Neural cell (in vitro differentiated cells): ENCODE data around the gene ANKS1B. TPM values are rescaled to one million over a fixed set of nuclear protein-coding genes. Genes with fewer than 3 reads are reported as not detected.

Source experiments
- H2AFZ ChIP-seq: fragments of 200-600, 300-800 bp; sonication (generic), shearing (Covaris generic); 2 replicates; pipeline ENCODE4 v1.6.0; 2014; ENCODE audit warnings: low read depth, mild to moderate bottlenecking, antibody characterized with exemption, low read length, moderate library complexity
- H3F3A ChIP-seq: fragments of 200-600 bp; shearing (Covaris generic); 2 replicates; pipeline ENCODE4 v1.6.1; 2016; ENCODE audit warnings: mild to moderate bottlenecking, moderate library complexity, mixed read lengths, antibody characterized with exemption, low read length; ENCODE audit not compliant: insufficient read depth, poor library complexity, severe bottlenecking
- H3K27ac ChIP-seq: fragments of 200-600, 300-800 bp; sonication (generic), shearing (Covaris generic); 2 replicates; pipeline ENCODE4 v1.5.1; 2014; ENCODE audit warnings: mild to moderate bottlenecking, low read length, moderate library complexity
- H3K27me3 ChIP-seq: fragments of 300-800, 200-600 bp; sonication (generic), shearing (Covaris generic); 2 replicates; pipeline ENCODE4 v1.6.0; 2014; ENCODE audit warnings: mild to moderate bottlenecking, low read depth, low read length, moderate library complexity; ENCODE audit not compliant: insufficient read depth
- H3K36me3 ChIP-seq: fragments of 300-800, 200-600 bp; sonication (generic), shearing (Covaris generic); 2 replicates; pipeline ENCODE4 v1.5.1; 2014; ENCODE audit warnings: mild to moderate bottlenecking, antibody characterized with exemption, low read length, moderate library complexity; ENCODE audit not compliant: insufficient read depth
- H3K4me2 ChIP-seq: fragments of 300-800, 200-600 bp; sonication (generic), shearing (Covaris generic); 2 replicates; pipeline ENCODE4 v1.6.0; 2014; ENCODE audit warnings: mild to moderate bottlenecking, low read length
- H3K4me3 ChIP-seq: fragments of 300-800, 200-600 bp; sonication (generic), shearing (Covaris generic); 2 replicates; pipeline ENCODE4 v1.5.1; 2014; ENCODE audit warnings: mild to moderate bottlenecking, low read length, moderate library complexity
- H3K79me2 ChIP-seq: fragments of 200-600 bp; shearing (Covaris generic); replicated peaks from 2 replicates; pipeline ENCODE4 v1.6.0; 2014; ENCODE audit warnings: mild to moderate bottlenecking, low read length, moderate library complexity; ENCODE audit not compliant: insufficient read depth
- H3K9ac ChIP-seq: fragments of 300-800, 200-600 bp; sonication (generic), shearing (Covaris generic); 2 replicates; pipeline ENCODE4 v1.6.1; 2016; ENCODE audit warnings: mild to moderate bottlenecking, low read length, mixed read lengths
- H3K9me2 ChIP-seq: fragments of 200-600 bp; shearing (Covaris generic); 2 replicates; pipeline ENCODE4 v1.6.1; 2016; ENCODE audit warnings: mild to moderate bottlenecking, low read length, mixed read lengths; ENCODE audit not compliant: insufficient read depth
- H3K9me3 ChIP-seq: fragments of 200-600, 300-800 bp; sonication (generic), shearing (Covaris generic); 2 replicates; pipeline ENCODE4 v1.6.1; 2016; ENCODE audit warnings: mild to moderate bottlenecking, mixed run types, low read length, moderate library complexity, mixed read lengths
- H4K20me1 ChIP-seq: fragments of 200-600 bp; shearing (Covaris generic); 2 replicates; pipeline ENCODE4 v1.6.1; 2016; ENCODE audit warnings: mild to moderate bottlenecking, mixed run types; ENCODE audit not compliant: insufficient read depth
- EP300 ChIP-seq: fragments of 450-650 bp; conservative IDR thresholded peaks from 2 replicates; pipeline ENCODE4 v1.6.1; 2014; ENCODE audit warnings: antibody characterized with exemption, mild to moderate bottlenecking, moderate library complexity; ENCODE audit not compliant: poor library complexity, severe bottlenecking
- EZH2 ChIP-seq: fragments of 200-600, 300-800 bp; shearing (Covaris generic), sonication (generic); IDR thresholded peaks from 2 replicates; pipeline ENCODE4 v1.6.1; 2014; ENCODE audit warnings: antibody characterized with exemption, low read length, borderline replicate concordance, mild to moderate bottlenecking; ENCODE audit not compliant: insufficient read depth, poor library complexity, severe bottlenecking
- MXI1 ChIP-seq: fragments of 450-650 bp; conservative IDR thresholded peaks from 2 replicates; pipeline ENCODE4 v1.6.1; 2014; ENCODE audit warnings: antibody characterized with exemption, mild to moderate bottlenecking; ENCODE audit not compliant: poor library complexity, severe bottlenecking
- POLR2AphosphoS5 ChIP-seq: IDR thresholded peaks from 2 replicates; pipeline ENCODE4 v1.6.1; 2012
- RAD21 ChIP-seq: fragments of 450-650 bp; conservative IDR thresholded peaks from 2 replicates; pipeline ENCODE4 v1.6.1; 2014; ENCODE audit warnings: antibody characterized with exemption, mild to moderate bottlenecking, moderate library complexity
- SMC3 ChIP-seq: fragments of 450-650 bp; conservative IDR thresholded peaks from 2 replicates; pipeline ENCODE4 v1.6.1; 2014; ENCODE audit warnings: antibody characterized with exemption, mild to moderate bottlenecking, moderate library complexity; ENCODE audit not compliant: poor library complexity
- TAF1 ChIP-seq: IDR thresholded peaks from 2 replicates; pipeline ENCODE4 v1.6.1; 2012; ENCODE audit warnings: low read depth
- polyA plus RNA-seq: library from polyadenylated mRNA; depleted of rRNA; stranded (reverse); fragments of >200 nt; gene quantifications from 2 replicates; pipeline ENCODE4 v1.2.3, GENCODE V29; 2014
- TF ChIP-seq, protein P1 (sequence below): IDR thresholded peaks from 2 replicates; pipeline ENCODE4 v1.6.1; 2012; ENCODE audit warnings: borderline replicate concordance
- TF ChIP-seq, protein P2 (sequence below): fragments of 450-650 bp; IDR thresholded peaks from 2 replicates; pipeline ENCODE4 v1.5.1; 2014; ENCODE audit warnings: antibody characterized with exemption, mild to moderate bottlenecking, moderate library complexity; ENCODE audit not compliant: poor library complexity, severe bottlenecking

The ANKS1B gene
- polyA plus RNA-seq, 1 donor from 2014 or later = 65.6 TPM

DNA sequence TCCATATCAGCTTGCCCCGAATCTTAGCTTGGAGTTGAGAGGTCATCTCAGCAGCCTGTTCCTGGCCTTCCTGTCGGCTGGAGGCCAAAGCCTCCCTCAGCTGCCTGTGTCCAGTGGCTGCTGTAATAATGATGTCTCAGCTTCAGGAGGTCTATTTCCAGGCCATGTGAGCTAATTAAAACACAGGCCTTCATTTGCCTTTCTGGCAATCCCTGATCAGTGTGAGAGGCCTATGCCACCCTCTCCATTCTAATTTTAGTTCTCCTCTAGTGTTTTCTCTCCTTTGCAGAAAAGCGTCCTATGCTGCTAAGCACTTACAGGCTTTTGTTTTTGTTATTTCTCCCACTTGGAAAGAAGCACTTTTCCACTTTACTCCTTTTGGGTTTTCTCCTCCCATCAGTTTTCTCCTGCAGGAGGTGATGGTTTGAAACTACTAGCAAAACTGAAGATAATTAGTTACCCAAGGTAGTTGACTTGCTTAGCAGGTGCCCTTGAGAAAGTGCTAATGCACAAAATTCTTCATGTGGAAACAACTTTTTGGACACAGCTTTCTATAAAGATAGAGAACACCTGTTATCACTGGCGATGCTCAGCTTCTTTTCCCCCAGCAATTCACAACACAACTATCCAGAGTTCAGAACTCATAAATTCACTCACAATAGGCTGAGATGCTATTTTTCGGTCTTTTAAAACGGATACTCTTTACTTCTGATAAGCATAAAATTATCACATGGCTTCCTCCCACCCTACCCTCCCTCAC, 592.5 kb downstream of the ANKS1B start:
- no peak for TF ChIP-seq TAF1
- no peak for TF ChIP-seq POLR2AphosphoS5
- TF ChIP-seq EP300 = no peak
- no peak for TF ChIP-seq SMC3
- TF ChIP-seq RAD21 = no peak
- TF ChIP-seq, protein P1, sequence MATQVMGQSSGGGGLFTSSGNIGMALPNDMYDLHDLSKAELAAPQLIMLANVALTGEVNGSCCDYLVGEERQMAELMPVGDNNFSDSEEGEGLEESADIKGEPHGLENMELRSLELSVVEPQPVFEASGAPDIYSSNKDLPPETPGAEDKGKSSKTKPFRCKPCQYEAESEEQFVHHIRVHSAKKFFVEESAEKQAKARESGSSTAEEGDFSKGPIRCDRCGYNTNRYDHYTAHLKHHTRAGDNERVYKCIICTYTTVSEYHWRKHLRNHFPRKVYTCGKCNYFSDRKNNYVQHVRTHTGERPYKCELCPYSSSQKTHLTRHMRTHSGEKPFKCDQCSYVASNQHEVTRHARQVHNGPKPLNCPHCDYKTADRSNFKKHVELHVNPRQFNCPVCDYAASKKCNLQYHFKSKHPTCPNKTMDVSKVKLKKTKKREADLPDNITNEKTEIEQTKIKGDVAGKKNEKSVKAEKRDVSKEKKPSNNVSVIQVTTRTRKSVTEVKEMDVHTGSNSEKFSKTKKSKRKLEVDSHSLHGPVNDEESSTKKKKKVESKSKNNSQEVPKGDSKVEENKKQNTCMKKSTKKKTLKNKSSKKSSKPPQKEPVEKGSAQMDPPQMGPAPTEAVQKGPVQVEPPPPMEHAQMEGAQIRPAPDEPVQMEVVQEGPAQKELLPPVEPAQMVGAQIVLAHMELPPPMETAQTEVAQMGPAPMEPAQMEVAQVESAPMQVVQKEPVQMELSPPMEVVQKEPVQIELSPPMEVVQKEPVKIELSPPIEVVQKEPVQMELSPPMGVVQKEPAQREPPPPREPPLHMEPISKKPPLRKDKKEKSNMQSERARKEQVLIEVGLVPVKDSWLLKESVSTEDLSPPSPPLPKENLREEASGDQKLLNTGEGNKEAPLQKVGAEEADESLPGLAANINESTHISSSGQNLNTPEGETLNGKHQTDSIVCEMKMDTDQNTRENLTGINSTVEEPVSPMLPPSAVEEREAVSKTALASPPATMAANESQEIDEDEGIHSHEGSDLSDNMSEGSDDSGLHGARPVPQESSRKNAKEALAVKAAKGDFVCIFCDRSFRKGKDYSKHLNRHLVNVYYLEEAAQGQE = no peak
- H3K36me3 ChIP-seq = no peaks in the 10 kb centered on the region
- H3K9ac ChIP-seq = no peak overlapping the region
- no peak overlapping the region for H2AFZ ChIP-seq
- no peak overlapping the region for H3K4me2 ChIP-seq
- no peaks in the 10 kb centered on the region for H3K9me3 ChIP-seq
- no peaks in the 10 kb centered on the region for H3F3A ChIP-seq
- H3K27me3 ChIP-seq = no peaks in the 10 kb centered on the region
- H3K27ac ChIP-seq = no peak overlapping the region
- no peaks in the 10 kb centered on the region for H3K79me2 ChIP-seq
- H4K20me1 ChIP-seq = no peaks in the 10 kb centered on the region
- no peaks in the 10 kb centered on the region for H3K9me2 ChIP-seq
- H3K4me3 ChIP-seq = no peak overlapping the region

DNA sequence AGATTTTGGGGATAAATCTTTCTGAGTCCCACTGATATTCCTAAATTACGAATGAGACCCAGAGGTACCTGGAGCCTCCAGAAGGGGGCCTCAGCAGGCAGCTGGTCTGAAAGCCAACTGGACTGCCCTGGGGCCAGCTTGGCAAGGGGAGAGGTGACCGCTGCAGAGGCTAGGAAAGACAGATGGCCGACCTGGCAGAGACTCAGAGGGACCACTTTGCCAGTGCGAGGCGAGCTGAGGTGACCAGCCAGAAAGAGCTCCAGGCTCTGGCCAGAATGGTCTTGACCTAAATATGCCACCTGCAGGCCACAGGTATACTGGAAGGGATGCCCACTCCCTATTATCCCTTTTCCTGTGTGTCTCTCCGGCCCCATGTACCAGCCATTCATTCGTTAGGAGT, 594.0 kb downstream of the ANKS1B start:
- Histone ChIP-seq H3F3A (no peaks in the 10 kb centered on the region), H3K27me3 (no peaks in the 10 kb centered on the region), H3K79me2 (no peaks in the 10 kb centered on the region), H3K36me3 (no peaks in the 10 kb centered on the region), H3K27ac (no peak overlapping the region), H4K20me1 (no peaks in the 10 kb centered on the region), H3K4me2 (no peak overlapping the region), H3K9ac (no peak overlapping the region), H3K4me3 (no peak overlapping the region), H2AFZ (no peak overlapping the region), H3K9me3 (no peaks in the 10 kb centered on the region), H3K9me2 (no peaks in the 10 kb centered on the region)
- TF ChIP-seq EZH2 (no peak), TAF1 (no peak), MXI1 (no peak), RAD21 (no peak), POLR2AphosphoS5 (no peak), SMC3 (no peak)
- TF ChIP-seq, protein P2, sequence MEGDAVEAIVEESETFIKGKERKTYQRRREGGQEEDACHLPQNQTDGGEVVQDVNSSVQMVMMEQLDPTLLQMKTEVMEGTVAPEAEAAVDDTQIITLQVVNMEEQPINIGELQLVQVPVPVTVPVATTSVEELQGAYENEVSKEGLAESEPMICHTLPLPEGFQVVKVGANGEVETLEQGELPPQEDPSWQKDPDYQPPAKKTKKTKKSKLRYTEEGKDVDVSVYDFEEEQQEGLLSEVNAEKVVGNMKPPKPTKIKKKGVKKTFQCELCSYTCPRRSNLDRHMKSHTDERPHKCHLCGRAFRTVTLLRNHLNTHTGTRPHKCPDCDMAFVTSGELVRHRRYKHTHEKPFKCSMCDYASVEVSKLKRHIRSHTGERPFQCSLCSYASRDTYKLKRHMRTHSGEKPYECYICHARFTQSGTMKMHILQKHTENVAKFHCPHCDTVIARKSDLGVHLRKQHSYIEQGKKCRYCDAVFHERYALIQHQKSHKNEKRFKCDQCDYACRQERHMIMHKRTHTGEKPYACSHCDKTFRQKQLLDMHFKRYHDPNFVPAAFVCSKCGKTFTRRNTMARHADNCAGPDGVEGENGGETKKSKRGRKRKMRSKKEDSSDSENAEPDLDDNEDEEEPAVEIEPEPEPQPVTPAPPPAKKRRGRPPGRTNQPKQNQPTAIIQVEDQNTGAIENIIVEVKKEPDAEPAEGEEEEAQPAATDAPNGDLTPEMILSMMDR = no peak
- TF ChIP-seq, protein P1 = no peak
